HCT116 (cell line): ENCODE measurements around the gene TAF4B.

Experiments used
- CTCF ChIP-seq, 3 experiments: fragments of 200-600 bp in 1 of 3; sonication (generic) in 1 of 3; IDR thresholded peaks in 2 of 3; conservative IDR thresholded peaks in 1 of 3; 2 replicates each; pipeline ENCODE4 v1.5.1; 2012 to 2017; ENCODE audit warnings: low read depth in 2 of 3, low read length in 2 of 3, antibody characterized with exemption in 1 of 3, borderline replicate concordance in 1 of 3, control low read depth in 1 of 3, mild to moderate bottlenecking in 1 of 3, mixed read lengths in 1 of 3, mixed run types in 1 of 3, moderate library complexity in 1 of 3; ENCODE audit not compliant: insufficient read depth in 1 of 3
- MAX ChIP-seq: IDR thresholded peaks from 2 replicates; pipeline ENCODE4 v1.6.1; 2012
- ZNF274 ChIP-seq: fragments of 200-500 bp; sonication (Bioruptor generic); IDR thresholded peaks from 2 replicates; pipeline ENCODE4 v1.6.1; 2014; ENCODE audit warnings: mild to moderate bottlenecking, low read depth, low read length, inconsistent platforms

GRCh38 chr18:26206488-26206887 is 19.8 kb upstream of the TAF4B start:
- no peak for TF ChIP-seq CTCF (IDR thresholded peaks at IDR 0.05 in 2 of 3, conservative IDR thresholded peaks at IDR 0.05 in 1 of 3; ENCODE audit: borderline replicate concordance in 1 of 3, insufficient read depth in 1 of 3, low read depth in 2 of 3, low read length in 2 of 3)
- no peak for TF ChIP-seq ZNF274
- no peak for TF ChIP-seq MAX
